Activated CD8-positive, alpha-beta T cell treated with anti-CD3 and anti-CD28 coated beads, Interleukin-2, amount 10 ng/mL, durations not matched to agents 7 days and 5 days (primary cell): ENCODE measurements around the gene POU2AF1. TPM values are rescaled to one million over a fixed set of nuclear protein-coding genes. Genes with fewer than 3 reads are reported as not detected.

Experiments
- ATAC-seq: fragments of 150-1000 bp; cut with Tn5 transposase; one replicate; pipeline ENCODE4 v1.10.0; 2021; ENCODE audit warnings: moderate library complexity
- CTCF ChIA-PET: fragments of 350-600 bp; sonication (Branson Sonifier 250); formaldehyde crosslinking; loops from one replicate; lab custom pipeline; 2021; ENCODE audit warnings: antibody characterized with exemption; lab: Charles Lee
- POLR2A ChIA-PET: fragments of 350-600 bp; sonication (Branson Sonifier 250); formaldehyde crosslinking; loops from one replicate; lab custom pipeline; 2021; ENCODE audit warnings: antibody characterized with exemption; lab: Charles Lee
- DNase-seq: peaks from one replicate; pipeline ENCODE4 v3.0.0-alpha.2; 2020
- H3K27ac Mint-ChIP-seq: one replicate; pipeline ENCODE4 v1.8.0; 2021; ENCODE audit warnings: mild to moderate bottlenecking, mixed read lengths
- H3K27me3 Mint-ChIP-seq: one replicate; pipeline ENCODE4 v1.8.0; 2021; ENCODE audit warnings: low read depth, mixed read lengths
- H3K36me3 Mint-ChIP-seq: one replicate; pipeline ENCODE4 v1.8.0; 2021; ENCODE audit warnings: low read depth, mixed read lengths
- H3K4me1 Mint-ChIP-seq: one replicate; pipeline ENCODE4 v1.8.0; 2021; ENCODE audit warnings: low read depth, mixed read lengths
- H3K4me3 Mint-ChIP-seq: one replicate; pipeline ENCODE4 v1.8.0; 2021; ENCODE audit warnings: mild to moderate bottlenecking, mixed read lengths
- H3K9me3 Mint-ChIP-seq: one replicate; pipeline ENCODE4 v1.8.0; 2022; ENCODE audit warnings: mixed read lengths; ENCODE audit not compliant: insufficient read depth
- total RNA-seq, 2 experiments: library from RNA; stranded (reverse); gene quantifications; one replicate each; pipeline ENCODE4 v1.2.3, GENCODE V29; 2021

The POU2AF1 gene
- total RNA-seq = 1 to 10 TPM; 1.7 to 2.4 TPM

- Mint-ChIP-seq H3K36me3 (no peaks in the 10 kb centered on the region), H3K27me3 (no peaks in the 10 kb centered on the region), H3K4me3 (peak within 1 kb of the TSS; percentile 70), H3K27ac (peak within 1 kb of the TSS; percentile 95), H3K9me3 (peaks cover 4% of the 10 kb centered on the region), H3K4me1 (peaks cover 41% of the 10 kb centered on the region)
- ATAC-seq (peak; percentile 87), DNase-seq (peak; percentile 89)
- CTCF ChIA-PET = interaction anchor here (0.7 to 4.1 kb wide), 8 partner anchors 19 to 95 kb away, joined by 3 to 18 read pairs (median 4); no protein-coding TSS in a partner anchor
- POLR2A ChIA-PET = interaction anchor here (0.9 to 1.9 kb wide), 4 partner anchors 20 to 70 kb away, joined by 3 to 12 read pairs (median 3); no protein-coding TSS in a partner anchor
Observed at GRCh38 chr11:111378861-111379601, at the start of gene POU2AF1. Gene POU2AF1, minus strand, starts transcription at chr11:111379275. Its CDS starts 98 bp downstream, at chr11:111379177.

- H3K27ac Mint-ChIP-seq = no peak overlapping the region
- no peak for ATAC-seq
- CTCF ChIA-PET = interaction anchor here (0.7 to 9.1 kb wide), 42 partner anchors 8 to 982 kb away, joined by 3 to 158 read pairs (median 4); partner anchors contain the start of genes POU2AF1 and POU2AF3
- peaks cover 10% of the 10 kb centered on the region for H3K27me3 Mint-ChIP-seq
- H3K36me3 Mint-ChIP-seq = no peaks in the 10 kb centered on the region
- POLR2A ChIA-PET = interaction anchor here (1.8 kb wide), 1 partner anchor 10 kb away, joined by 8 read pairs; no protein-coding TSS in a partner anchor
- no peak overlapping the region for H3K4me3 Mint-ChIP-seq
- no peak for DNase-seq
- no peaks in the 10 kb centered on the region for H3K9me3 Mint-ChIP-seq
- no peaks in the 10 kb centered on the region for H3K4me1 Mint-ChIP-seq
Observed at GRCh38 chr11:111428113-111428876, 49.2 kb upstream of the POU2AF1 start.

DNA sequence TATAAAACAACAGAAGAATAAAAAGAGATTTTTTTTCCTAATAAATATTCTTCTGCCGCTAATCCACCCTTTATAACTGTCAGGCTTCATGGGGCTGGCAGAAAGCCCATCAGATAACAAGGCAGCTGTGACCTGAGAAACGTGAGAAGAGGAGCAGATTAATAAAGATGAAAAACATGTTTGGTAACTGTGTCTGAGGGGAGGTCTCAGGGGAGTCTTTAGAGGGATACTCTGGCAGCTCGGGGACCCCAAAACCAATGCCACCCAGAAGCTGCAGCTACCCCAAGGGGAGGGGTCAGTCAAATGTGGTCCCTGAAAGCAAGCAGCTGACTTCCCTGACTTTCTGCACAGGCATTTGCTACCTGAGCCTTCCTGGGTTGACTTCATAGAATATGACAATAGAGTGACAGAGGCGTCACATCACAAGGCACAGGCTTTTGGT is 48.4 kb upstream of the POU2AF1 start:
- no peaks in the 10 kb centered on the region for H3K4me1 Mint-ChIP-seq
- CTCF ChIA-PET = interaction anchor here (0.8 to 9.1 kb wide), 11 partner anchors 8 to 166 kb away, joined by 3 to 158 read pairs (median 6); no protein-coding TSS in a partner anchor
- no peak overlapping the region for H3K27ac Mint-ChIP-seq
- ATAC-seq = no peak
- POLR2A ChIA-PET = interaction anchor here (1.8 kb wide), 1 partner anchor 10 kb away, joined by 8 read pairs; no protein-coding TSS in a partner anchor
- H3K9me3 Mint-ChIP-seq = no peaks in the 10 kb centered on the region
- no peak for DNase-seq
- no peak overlapping the region for H3K4me3 Mint-ChIP-seq
- peaks cover 7% of the 10 kb centered on the region for H3K27me3 Mint-ChIP-seq
- no peaks in the 10 kb centered on the region for H3K36me3 Mint-ChIP-seq

- POLR2A ChIA-PET = no interaction called here
- Mint-ChIP-seq H3K27ac (no peak overlapping the region), H3K36me3 (no peaks in the 10 kb centered on the region), H3K4me3 (no peak overlapping the region), H3K27me3 (peaks cover 5% of the 10 kb centered on the region), H3K9me3 (no peaks in the 10 kb centered on the region), H3K4me1 (no peaks in the 10 kb centered on the region)
- DNase-seq (no peak), ATAC-seq (no peak)
- CTCF ChIA-PET = interaction anchor here (0.8 to 9.1 kb wide), 10 partner anchors 9 to 165 kb away, joined by 3 to 158 read pairs (median 4); no protein-coding TSS in a partner anchor
Observed at GRCh38 chr11:111426617-111427016, 47.5 kb upstream of the POU2AF1 start.

- peaks cover 15% of the 10 kb centered on the region for H3K4me1 Mint-ChIP-seq
- CTCF ChIA-PET = interaction anchor here (0.6 to 13.0 kb wide), 27 partner anchors 6 to 162 kb away, joined by 3 to 158 read pairs (median 4); partner anchors contain the start of gene POU2AF1
- H3K27me3 Mint-ChIP-seq = peaks cover 2% of the 10 kb centered on the region
- no peaks in the 10 kb centered on the region for H3K9me3 Mint-ChIP-seq
- POLR2A ChIA-PET = no interaction called here
- no peak overlapping the region for H3K4me3 Mint-ChIP-seq
- no peaks in the 10 kb centered on the region for H3K36me3 Mint-ChIP-seq
- ATAC-seq (peak; percentile 18), DNase-seq (no peak)
- H3K27ac Mint-ChIP-seq = no peak overlapping the region
Observed at GRCh38 chr11:111423250-111423615, 44.2 kb upstream of the POU2AF1 start.

- Mint-ChIP-seq H3K4me3 (no peak overlapping the region), H3K9me3 (no peaks in the 10 kb centered on the region), H3K4me1 (peaks cover 21% of the 10 kb centered on the region), H3K27ac (no peak overlapping the region), H3K36me3 (no peaks in the 10 kb centered on the region), H3K27me3 (peaks cover 2% of the 10 kb centered on the region)
- POLR2A ChIA-PET = no interaction called here
- CTCF ChIA-PET = interaction anchor here (0.6 to 13.0 kb wide), 23 partner anchors 7 to 161 kb away, joined by 3 to 158 read pairs (median 5); partner anchors contain the start of gene POU2AF1
- peak; percentile 73 for ATAC-seq
- DNase-seq = peak; percentile 63
Observed at GRCh38 chr11:111422494-111423249, 43.6 kb upstream of the POU2AF1 start.

GRCh38 chr11:111421251-111421650 is 42.2 kb upstream of the POU2AF1 start:
- ChIA-PET CTCF (interaction anchor here (0.6 to 13.0 kb wide), 8 partner anchors 8 to 139 kb away, joined by 3 to 158 read pairs (median 6); no protein-coding TSS in a partner anchor), POLR2A (no interaction called here)
- Mint-ChIP-seq H3K4me3 (no peak overlapping the region), H3K36me3 (no peaks in the 10 kb centered on the region), H3K9me3 (no peaks in the 10 kb centered on the region), H3K4me1 (peaks cover 33% of the 10 kb centered on the region), H3K27ac (no peak overlapping the region), H3K27me3 (peaks cover 2% of the 10 kb centered on the region)
- ATAC-seq (no peak), DNase-seq (no peak)

GRCh38 chr11:111419641-111420327 is 40.7 kb upstream of the POU2AF1 start:
- no peaks in the 10 kb centered on the region for H3K27me3 Mint-ChIP-seq
- H3K9me3 Mint-ChIP-seq = no peaks in the 10 kb centered on the region
- H3K4me3 Mint-ChIP-seq = no peak overlapping the region
- H3K36me3 Mint-ChIP-seq = no peaks in the 10 kb centered on the region
- ATAC-seq (no peak), DNase-seq (no peak)
- CTCF ChIA-PET = interaction anchor here (0.7 to 13.0 kb wide), 9 partner anchors 9 to 189 kb away, joined by 3 to 158 read pairs (median 4); no protein-coding TSS in a partner anchor
- no peak overlapping the region for H3K27ac Mint-ChIP-seq
- peaks cover 44% of the 10 kb centered on the region for H3K4me1 Mint-ChIP-seq
- POLR2A ChIA-PET = interaction anchor here (0.6 to 3.3 kb wide), 2 partner anchors 40 to 254 kb away, joined by 3 to 12 read pairs; partner anchors contain the start of gene POU2AF1

GRCh38 chr11:111419181-111419580 is 40.1 kb upstream of the POU2AF1 start:
- no peaks in the 10 kb centered on the region for H3K36me3 Mint-ChIP-seq
- no peak overlapping the region for H3K27ac Mint-ChIP-seq
- POLR2A ChIA-PET = interaction anchor here (2.5 to 3.3 kb wide), 2 partner anchors 9 to 40 kb away, joined by 8 to 12 read pairs; partner anchors contain the start of gene POU2AF1
- no peak overlapping the region for H3K4me3 Mint-ChIP-seq
- ATAC-seq (no peak), DNase-seq (no peak)
- CTCF ChIA-PET = interaction anchor here (1.1 to 13.0 kb wide), 8 partner anchors 8 to 189 kb away, joined by 3 to 158 read pairs (median 6); no protein-coding TSS in a partner anchor
- no peaks in the 10 kb centered on the region for H3K9me3 Mint-ChIP-seq
- peaks cover 50% of the 10 kb centered on the region for H3K4me1 Mint-ChIP-seq
- H3K27me3 Mint-ChIP-seq = no peaks in the 10 kb centered on the region

GRCh38 chr11:111418436-111418787 is 39.3 kb upstream of the POU2AF1 start:
- ATAC-seq (no peak), DNase-seq (no peak)
- Mint-ChIP-seq H3K4me1 (peaks cover 55% of the 10 kb centered on the region), H3K4me3 (no peak overlapping the region), H3K27ac (no peak overlapping the region), H3K27me3 (no peaks in the 10 kb centered on the region), H3K36me3 (no peaks in the 10 kb centered on the region), H3K9me3 (no peaks in the 10 kb centered on the region)
- ChIA-PET POLR2A (interaction anchor here (2.5 to 3.3 kb wide), 2 partner anchors 10 to 39 kb away, joined by 8 to 12 read pairs; partner anchors contain the start of gene POU2AF1), CTCF (interaction anchor here (0.8 to 13.0 kb wide), 10 partner anchors 11 to 188 kb away, joined by 3 to 158 read pairs (median 8); no protein-coding TSS in a partner anchor)
